MM.1S (cell line): ENCODE results near the gene NXN.

Source experiments
- EZH2 ChIP-seq: fragments of 300-600 bp; sonication (generic); optimal IDR thresholded peaks from 2 replicates; pipeline ENCODE3; 2017; ENCODE audit warnings: low read depth, mild to moderate bottlenecking, antibody characterized with exemption, low read length, mixed read lengths
- EZH2phosphoT487 ChIP-seq: fragments of 300-600 bp; sonication (generic); IDR thresholded peaks from 2 replicates; pipeline ENCODE4 v1.6.1; 2018; ENCODE audit warnings: antibody characterized with exemption, low read length
- TF ChIP-seq, protein P1 (sequence below): fragments of 300-600 bp; sonication (generic); IDR thresholded peaks from 2 replicates; pipeline ENCODE4 v1.5.1; 2016; ENCODE audit warnings: antibody characterized with exemption, low read length, mixed read lengths

DNA sequence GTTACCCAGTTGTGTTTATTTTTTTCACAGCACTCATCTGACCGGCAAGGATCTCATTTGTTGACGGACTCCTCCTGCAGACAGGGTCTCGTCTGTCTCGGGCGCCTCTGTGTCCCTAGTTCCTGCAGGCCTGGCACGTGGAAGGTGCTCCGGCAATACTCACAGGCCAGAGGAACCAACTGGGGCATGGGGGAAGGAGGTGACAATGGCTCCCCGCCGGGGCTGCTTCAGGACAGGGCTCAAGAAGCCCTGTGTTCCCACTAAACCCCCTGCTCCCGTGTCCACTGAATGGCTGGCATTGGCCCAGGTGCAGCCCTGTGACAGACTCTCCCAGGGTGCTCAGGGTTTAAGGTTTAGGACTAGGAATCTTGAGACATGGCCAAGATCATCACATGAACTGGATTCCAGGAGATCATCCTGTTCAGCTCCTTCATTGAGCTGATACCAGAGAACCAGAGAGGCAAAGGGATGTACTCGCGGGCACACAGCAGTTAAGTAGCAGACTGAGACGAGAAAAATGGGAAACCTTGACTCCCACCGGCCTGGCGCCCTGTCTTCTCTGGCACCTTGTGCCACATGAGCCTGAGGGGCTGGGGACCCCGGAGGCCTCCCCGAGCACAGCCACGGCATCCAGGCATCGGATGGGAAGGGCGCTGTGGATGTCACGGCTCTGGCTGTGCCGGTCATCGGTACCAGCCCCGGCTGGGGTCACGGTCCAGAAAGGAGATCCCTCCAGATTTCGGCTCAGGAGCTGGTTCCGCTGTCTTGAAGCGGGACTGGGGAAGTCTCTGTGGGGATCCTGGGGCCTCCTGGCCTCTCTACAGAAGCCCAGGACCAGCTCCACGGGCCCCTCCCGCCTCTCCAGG is 46.4 kb upstream of the NXN start:
- TF ChIP-seq EZH2: no peak
- TF ChIP-seq, protein P1, sequence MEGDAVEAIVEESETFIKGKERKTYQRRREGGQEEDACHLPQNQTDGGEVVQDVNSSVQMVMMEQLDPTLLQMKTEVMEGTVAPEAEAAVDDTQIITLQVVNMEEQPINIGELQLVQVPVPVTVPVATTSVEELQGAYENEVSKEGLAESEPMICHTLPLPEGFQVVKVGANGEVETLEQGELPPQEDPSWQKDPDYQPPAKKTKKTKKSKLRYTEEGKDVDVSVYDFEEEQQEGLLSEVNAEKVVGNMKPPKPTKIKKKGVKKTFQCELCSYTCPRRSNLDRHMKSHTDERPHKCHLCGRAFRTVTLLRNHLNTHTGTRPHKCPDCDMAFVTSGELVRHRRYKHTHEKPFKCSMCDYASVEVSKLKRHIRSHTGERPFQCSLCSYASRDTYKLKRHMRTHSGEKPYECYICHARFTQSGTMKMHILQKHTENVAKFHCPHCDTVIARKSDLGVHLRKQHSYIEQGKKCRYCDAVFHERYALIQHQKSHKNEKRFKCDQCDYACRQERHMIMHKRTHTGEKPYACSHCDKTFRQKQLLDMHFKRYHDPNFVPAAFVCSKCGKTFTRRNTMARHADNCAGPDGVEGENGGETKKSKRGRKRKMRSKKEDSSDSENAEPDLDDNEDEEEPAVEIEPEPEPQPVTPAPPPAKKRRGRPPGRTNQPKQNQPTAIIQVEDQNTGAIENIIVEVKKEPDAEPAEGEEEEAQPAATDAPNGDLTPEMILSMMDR: no peak
- TF ChIP-seq EZH2phosphoT487: no peak
